HAP-1 (cell line): Measurements from ENCODE around the gene SFN.
"Not testable (repeated sequence)": the region's sequence is repeated elsewhere in the genome, so short reads cannot be mapped to it uniquely, and the experiment has no call there.

Source experiments
- DNase-seq, 2 experiments: peaks; one replicate each; pipeline ENCODE4 v3.0.0-alpha.2; 2016 to 2020; ENCODE audit warnings: low spot score in 2 of 2
- H3K27me3 ChIP-seq: fragments of 250-450 bp; sonication (Bioruptor Pico); 2 replicates; pipeline ENCODE4 v1.5.1; 2020; ENCODE audit warnings: low read depth, mild to moderate bottlenecking, moderate library complexity
- H3K36me3 ChIP-seq: fragments of 250-450 bp; sonication (Bioruptor Pico); replicated peaks from 2 replicates; pipeline ENCODE4 v1.5.1; 2020; ENCODE audit warnings: mild to moderate bottlenecking
- H3K4me1 ChIP-seq: fragments of 250-450 bp; sonication (Bioruptor Pico); 2 replicates; pipeline ENCODE4 v1.5.1; 2020; ENCODE audit warnings: mild to moderate bottlenecking
- H3K4me3 ChIP-seq: fragments of 250-450 bp; sonication (Bioruptor Pico); 2 replicates; pipeline ENCODE4 v1.5.1; 2020; ENCODE audit warnings: mild to moderate bottlenecking, moderate library complexity
- H3K9me3 ChIP-seq: fragments of 250-450 bp; sonication (Bioruptor Pico); 2 replicates; pipeline ENCODE4 v1.5.1; 2020; ENCODE audit warnings: mild to moderate bottlenecking, moderate library complexity
- in situ Hi-C: fragments of 300-500 bp; cut with MboI; formaldehyde crosslinking; loops from 3 replicates; pipeline ENCODE4 v1.14.3; 2020; ENCODE audit warnings: low sequenced_read_pairs, inconsistent platforms, mixed read lengths

The SFN gene

DNA sequence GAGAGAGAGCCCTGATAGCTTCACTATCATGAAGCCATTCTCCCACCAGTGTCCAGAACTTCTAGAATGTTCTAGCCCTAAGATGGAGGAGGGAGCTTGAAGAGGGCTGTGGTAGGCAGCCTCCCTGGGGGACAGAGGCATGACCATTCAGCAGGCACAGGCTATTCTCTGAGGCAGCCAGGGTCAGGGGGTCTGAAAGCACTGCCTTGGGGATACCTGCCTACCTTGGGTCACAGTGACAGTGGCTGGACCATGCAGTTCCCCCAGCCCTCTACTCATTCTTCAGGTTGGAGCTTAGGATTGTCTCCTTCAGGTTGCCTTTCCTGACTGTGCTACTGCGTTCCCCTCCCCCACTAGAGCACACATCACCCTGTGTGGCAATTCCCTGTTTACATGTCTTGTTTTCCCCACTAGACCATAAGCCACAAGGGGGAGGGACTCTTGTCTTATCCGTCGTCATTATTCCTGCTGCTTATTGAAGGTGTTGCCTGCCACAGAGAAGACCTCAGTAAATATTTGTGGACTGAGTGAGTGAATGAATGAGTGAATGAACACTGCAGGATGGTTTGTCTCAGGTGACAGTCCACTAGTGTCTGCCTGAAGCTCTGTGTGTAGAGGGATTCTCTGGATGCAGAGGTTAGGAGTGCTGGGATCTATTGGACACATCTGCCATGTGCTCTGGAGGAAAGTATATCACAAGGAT is 31.3 kb upstream of the SFN start:
- no peak for DNase-seq
- Histone ChIP-seq H3K4me3 (no peak overlapping the region), H3K9me3 (no peaks in the 10 kb centered on the region), H3K27me3 (no peaks in the 10 kb centered on the region), H3K36me3 (peaks cover 45% of the 10 kb centered on the region), H3K4me1 (no peaks in the 10 kb centered on the region)
- in situ Hi-C loops: no loop called here

DNA sequence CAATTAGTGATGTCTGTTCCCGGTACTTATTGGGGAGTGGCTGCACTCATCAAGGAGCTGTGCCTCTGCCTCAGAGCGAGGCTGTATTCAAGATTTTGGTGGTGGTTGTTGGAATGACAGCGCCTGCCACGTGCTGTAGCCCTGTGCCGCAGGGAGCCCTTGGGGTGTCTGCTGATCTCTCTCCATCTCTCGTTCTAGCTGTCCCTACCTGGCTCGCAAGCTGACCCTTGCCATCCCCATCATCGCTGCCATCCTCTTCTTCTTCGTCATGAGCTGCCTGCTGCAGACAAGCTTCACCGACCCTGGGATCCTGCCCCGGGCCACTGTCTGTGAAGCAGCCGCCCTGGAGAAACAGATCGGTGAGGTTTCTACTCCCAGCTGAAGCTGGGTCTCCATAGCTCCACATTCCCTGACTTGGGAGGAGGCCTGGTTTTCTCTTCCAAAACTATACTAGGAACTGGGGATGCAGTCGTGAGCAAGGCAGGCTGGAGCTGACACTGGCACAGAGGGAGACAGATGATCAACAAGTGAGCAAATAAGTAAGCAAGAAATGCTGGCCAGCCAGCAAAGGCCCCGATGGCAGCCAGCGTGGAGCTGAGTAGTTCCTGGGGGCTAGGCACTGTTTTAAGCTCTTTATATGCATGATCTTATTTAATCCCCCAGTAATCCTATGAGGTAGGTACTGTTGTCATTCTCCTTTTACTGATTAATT is 30.5 kb upstream of the SFN start:
- in situ Hi-C loops: no loop called here
- no peaks in the 10 kb centered on the region for H3K27me3 ChIP-seq
- no peak overlapping the region for H3K4me3 ChIP-seq
- no peaks in the 10 kb centered on the region for H3K9me3 ChIP-seq
- H3K4me1 ChIP-seq: no peaks in the 10 kb centered on the region
- no peak for DNase-seq
- H3K36me3 ChIP-seq: peaks cover 45% of the 10 kb centered on the region

DNA sequence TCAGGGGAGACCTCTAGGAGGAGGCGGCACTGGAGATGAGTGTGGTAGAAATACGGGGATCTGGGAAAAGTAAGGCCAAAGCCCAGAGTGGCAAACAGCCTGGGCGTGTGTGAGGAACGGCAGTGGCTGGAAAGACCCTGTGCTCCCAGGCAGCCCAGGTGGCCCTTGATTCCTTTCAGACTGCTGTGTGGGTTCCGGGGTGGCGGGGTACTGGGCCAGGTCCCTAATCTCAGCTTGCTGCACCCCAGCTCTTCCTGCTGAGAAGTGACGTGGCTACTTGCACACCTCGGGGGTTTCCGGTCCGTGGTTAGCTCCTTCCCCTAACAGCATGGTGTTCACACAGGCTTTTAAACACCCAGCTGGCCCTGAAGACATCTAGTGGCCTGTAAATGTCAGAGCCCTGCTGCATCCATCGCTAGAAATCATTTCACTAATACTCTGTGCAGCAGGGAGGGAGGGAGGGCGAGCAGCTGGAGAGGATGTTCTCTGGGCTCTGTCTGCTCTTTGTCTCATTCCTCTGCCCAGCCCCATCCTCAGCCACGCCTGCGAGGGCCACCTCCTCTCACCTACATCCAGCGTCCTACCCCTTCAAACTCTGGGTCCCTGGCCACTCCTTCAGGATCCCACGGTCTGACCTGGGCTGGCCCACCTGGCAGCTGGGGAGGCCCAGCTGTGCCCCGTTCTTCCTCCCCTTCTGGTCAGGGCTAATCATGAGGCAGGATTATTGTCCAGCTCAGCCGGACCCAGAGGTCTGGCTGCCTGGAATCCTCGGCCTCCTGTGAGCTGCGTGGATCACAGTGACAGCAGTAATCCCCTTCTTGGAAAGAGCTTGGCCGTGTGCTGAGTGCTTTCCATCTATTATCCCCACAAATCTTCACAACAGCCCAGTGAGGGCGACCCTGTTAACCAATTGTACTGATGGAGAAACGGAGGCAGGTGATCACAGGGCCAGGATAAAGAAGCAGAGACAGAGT is 29.2 kb upstream of the SFN start:
- no peaks in the 10 kb centered on the region for H3K27me3 ChIP-seq
- no peaks in the 10 kb centered on the region for H3K9me3 ChIP-seq
- peaks cover 51% of the 10 kb centered on the region for H3K36me3 ChIP-seq
- DNase-seq: no peak
- H3K4me3 ChIP-seq: no peak overlapping the region
- in situ Hi-C loops: no loop called here
- no peaks in the 10 kb centered on the region for H3K4me1 ChIP-seq

DNA sequence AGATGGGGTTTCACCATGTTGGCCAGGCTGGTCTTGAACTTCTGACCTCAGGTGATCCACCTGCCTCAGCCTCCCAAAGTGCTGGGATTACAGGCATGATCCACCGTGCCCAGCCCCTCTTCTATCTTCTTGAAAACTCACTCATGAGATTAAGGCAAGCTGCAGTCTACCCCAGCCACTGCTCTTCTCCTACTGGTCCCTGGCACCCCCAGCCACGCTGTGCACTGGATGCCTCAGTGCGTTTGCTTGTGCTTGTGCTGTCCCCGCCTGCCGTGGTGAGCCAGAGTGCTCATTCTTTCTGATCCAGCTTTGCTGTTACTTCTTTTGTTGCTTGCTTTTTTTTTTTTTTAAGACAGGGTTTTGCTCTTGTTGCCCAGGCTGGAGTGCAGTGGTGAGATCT is 25.3 kb upstream of the SFN start:
- H3K4me3 ChIP-seq, H3K4me1 ChIP-seq, H3K27me3 ChIP-seq, in situ Hi-C loops, DNase-seq, H3K9me3 ChIP-seq: not testable (repeated sequence)
- peaks cover 49% of the 10 kb centered on the region for H3K36me3 ChIP-seq

DNA sequence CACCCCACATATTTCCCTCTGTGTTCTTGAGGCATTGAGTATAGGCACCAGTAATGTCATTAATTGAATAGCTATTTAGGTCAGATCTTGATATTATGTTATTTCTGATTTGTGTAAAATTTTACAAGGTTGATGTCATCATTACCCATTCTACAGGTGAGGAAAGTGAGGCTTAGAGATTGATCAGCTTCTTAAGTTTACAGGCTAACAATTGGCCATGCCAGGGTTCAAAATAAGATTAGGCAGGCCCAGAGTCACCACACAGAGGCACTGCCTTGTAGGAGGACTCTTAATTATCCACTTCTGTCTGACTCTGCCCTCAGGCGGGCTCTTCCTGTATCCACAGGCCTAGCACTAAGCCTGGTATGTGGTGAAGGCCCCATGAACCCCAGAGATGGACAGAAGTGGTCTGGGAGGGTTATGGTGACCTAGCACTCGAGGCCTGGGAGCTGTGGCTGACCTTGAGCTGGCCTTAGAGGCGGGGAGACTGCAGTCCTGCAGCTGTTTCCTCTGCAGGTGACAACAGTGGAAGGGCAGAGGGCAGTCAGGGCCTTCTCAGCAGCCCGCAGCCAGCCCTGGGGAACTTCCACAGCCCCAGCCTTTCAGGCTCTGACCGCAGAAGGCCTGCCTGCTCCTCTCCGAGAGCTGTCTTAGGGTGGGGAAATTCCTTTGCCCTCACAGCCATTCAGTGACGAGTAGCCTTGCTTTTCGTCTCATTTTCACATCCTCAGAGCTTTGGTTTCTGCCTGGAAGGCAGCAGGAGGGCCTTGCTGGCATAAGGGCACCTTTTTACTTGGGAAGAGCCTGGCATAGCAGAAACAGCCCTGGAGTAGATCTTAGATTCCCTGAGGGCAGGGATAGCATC is 24.2 kb upstream of the SFN start:
- Histone ChIP-seq H3K36me3 (peaks cover 42% of the 10 kb centered on the region), H3K4me3 (no peak overlapping the region), H3K4me1 (no peaks in the 10 kb centered on the region), H3K9me3 (no peaks in the 10 kb centered on the region), H3K27me3 (no peaks in the 10 kb centered on the region)
- in situ Hi-C loops: no loop called here
- DNase-seq: no peak

DNA sequence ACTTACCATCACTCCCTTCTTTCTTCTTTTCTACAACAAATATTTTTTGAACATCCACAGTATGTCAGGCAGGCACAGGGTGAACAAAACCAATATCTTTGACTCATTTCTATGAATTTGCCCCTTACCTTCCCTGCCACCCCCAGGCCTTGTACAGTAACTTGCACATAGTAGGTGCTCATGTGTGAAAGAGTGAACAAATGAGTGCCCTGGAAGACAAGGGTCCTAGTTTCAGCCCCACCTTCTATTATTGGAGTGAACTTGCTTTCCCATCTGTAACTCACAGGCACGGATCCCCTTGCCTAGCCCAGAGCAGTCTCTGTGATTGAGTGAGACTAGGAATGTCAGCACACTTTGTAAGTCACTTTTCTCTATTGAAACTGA is 23.6 kb upstream of the SFN start:
- DNase-seq: no peak
- Histone ChIP-seq H3K4me1 (peaks cover 1% of the 10 kb centered on the region), H3K27me3 (no peaks in the 10 kb centered on the region), H3K4me3 (no peak overlapping the region), H3K36me3 (peaks cover 39% of the 10 kb centered on the region), H3K9me3 (no peaks in the 10 kb centered on the region)
- in situ Hi-C loops: no loop called here

DNA sequence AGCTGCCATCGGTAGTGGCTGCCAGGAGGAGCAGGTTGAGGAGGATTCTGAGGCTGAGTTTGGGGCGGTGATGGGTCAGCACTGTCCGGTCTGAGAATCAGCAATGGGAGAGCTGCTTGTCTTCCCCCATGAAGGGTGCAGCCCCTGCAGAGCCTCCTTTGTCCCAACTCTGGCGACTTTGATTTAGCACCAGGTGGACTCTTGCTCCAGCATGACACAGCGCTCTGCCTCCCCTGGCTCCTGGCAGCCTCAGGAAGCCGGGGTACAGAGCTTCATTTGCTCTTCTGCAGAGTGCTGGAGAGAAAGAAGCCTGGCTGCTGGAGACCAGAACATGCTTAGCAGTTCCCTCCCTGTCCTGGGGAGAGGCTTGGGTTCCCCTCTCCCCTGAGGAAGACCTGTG is 23.2 kb upstream of the SFN start:
- Histone ChIP-seq H3K36me3 (peaks cover 35% of the 10 kb centered on the region), H3K4me1 (peaks cover 4% of the 10 kb centered on the region), H3K9me3 (no peaks in the 10 kb centered on the region), H3K4me3 (no peak overlapping the region), H3K27me3 (no peaks in the 10 kb centered on the region)
- DNase-seq: no peak
- in situ Hi-C loops: no loop called here

DNA sequence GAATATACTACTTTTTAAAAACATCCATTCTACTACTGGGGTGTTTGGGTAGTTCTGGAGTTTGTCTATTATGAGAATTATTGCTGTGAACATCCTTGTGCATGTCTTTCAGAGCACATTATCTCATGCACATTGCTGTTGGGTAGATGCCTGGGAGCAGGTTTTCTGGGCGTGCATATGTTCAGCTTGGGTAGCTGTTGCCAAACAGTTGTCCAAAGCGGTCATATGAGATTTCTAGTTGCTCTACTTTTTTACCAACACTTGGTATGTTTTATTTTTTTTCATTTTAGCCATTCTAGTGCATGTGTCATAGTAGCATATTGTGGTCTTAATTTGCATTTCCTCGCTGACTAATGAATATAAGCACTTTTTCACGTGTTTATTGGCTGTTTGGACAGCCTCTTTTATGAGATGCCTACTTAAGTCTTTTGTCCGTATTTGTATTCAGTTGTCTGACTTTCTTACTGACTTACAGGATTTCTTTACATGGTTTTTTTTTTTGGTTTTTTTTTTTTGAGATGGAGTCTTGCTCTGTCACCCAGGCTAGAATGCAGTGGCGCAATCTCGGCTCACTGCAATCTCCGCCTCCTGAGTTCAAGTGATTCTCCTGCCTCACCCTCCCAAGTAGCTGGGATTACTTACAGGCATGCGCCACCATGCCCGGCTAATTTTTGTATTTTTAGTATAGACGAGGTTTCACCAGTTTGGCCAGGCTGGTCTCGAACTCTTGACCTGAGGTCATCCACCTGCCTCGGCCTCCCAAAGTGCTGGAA is 18.3 kb upstream of the SFN start:
- Histone ChIP-seq H3K4me1 (peaks cover 7% of the 10 kb centered on the region), H3K4me3 (no peak overlapping the region), H3K36me3 (peaks cover 37% of the 10 kb centered on the region), H3K9me3 (no peaks in the 10 kb centered on the region), H3K27me3 (no peaks in the 10 kb centered on the region)
- peak in 1 of 2 experiments; percentile 34 for DNase-seq
- in situ Hi-C loops: no loop called here

DNA sequence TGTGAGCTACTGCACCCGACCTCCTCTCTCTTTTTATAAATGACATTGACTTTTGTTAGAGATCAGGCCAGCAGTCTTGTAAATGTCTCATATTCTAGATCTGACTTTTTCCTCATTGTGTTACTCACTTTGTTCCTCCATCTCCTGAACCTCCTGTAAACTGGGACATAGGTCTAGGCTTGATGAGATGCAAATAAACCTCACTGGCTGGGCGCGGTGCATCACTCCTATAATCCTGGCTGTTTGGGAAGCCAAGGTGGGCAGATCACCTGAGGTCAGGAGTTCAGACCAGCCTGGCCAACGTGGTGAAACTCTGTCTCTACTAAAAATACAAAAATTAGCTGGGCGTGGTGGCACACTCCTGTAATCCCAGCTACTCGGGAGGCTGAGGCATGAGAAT is 15.1 kb upstream of the SFN start:
- H3K4me3 ChIP-seq, H3K27me3 ChIP-seq, in situ Hi-C loops, H3K4me1 ChIP-seq, DNase-seq, H3K9me3 ChIP-seq: not testable (repeated sequence)
- peaks cover 48% of the 10 kb centered on the region for H3K36me3 ChIP-seq

DNA sequence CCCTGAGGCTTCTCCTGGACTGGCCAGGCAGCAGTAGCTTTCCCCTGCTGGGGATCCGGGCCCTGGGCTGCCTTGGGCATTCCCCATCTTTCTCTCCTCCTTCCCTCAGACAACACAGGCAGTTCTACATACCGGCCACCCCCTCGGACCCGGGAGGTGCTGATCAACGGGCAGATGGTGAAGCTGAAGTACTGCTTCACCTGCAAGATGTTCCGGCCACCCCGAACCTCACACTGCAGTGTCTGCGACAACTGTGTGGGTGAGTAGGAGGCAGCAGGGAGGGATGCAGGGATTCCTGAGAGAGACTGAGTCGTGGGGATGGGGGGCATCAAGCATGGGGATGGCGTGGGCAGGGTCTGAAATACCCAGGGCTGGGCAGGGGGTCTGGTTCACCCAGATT is 14.4 kb upstream of the SFN start:
- H3K4me1 ChIP-seq: peaks cover 7% of the 10 kb centered on the region

DNA sequence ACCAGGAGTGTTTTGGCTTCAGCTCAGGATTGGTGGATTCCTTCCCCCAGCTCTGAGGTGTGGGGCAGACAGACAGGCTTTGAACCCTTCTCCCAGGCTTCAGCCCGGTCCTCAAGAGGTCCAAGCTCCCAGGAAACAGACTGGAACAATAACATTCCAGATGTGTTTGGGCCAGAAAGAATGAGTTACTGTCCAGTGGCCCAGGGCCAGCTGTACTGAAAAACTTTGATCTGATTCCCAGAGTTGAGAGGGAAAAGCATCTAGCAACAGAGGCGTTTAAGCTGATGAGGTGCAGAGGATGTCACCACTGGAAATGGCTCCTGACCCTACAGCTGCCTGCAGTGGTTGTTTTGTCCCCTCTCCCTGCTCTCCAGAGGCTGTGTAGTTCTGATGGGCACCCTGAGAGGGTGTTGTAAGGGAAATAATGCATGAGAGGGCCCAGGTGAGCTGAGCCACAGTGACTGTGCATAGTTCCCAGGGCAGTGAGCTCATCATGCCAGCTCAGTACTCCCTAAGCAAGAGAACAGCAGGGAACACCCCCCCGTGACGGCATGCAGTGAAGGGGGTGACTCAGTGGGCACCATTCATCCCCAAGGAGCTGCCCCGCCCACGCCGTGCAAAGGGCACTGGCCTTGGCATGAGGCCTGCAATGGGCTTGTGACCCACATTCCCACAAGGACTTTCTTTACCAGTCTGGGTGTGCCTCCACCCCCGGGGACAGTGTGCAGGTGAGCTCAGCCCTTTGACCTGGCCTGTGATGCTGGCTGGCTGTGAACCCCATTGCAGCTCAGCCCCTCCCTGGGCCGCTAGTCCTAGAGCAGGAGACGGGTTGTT is 13.8 kb upstream of the SFN start:
- Histone ChIP-seq H3K4me3 (no peak overlapping the region), H3K27me3 (no peaks in the 10 kb centered on the region), H3K9me3 (no peaks in the 10 kb centered on the region), H3K4me1 (peaks cover 7% of the 10 kb centered on the region), H3K36me3 (peaks cover 55% of the 10 kb centered on the region)
- in situ Hi-C loops: no loop called here
- no peak for DNase-seq

More for the DNA sequence above, 14.4 kb upstream of the SFN start:
- H3K4me3 ChIP-seq: no peak overlapping the region
- H3K27me3 ChIP-seq: no peaks in the 10 kb centered on the region
- no peak for DNase-seq
- in situ Hi-C loops: no loop called here
- peaks cover 54% of the 10 kb centered on the region for H3K36me3 ChIP-seq
- no peaks in the 10 kb centered on the region for H3K9me3 ChIP-seq

DNA sequence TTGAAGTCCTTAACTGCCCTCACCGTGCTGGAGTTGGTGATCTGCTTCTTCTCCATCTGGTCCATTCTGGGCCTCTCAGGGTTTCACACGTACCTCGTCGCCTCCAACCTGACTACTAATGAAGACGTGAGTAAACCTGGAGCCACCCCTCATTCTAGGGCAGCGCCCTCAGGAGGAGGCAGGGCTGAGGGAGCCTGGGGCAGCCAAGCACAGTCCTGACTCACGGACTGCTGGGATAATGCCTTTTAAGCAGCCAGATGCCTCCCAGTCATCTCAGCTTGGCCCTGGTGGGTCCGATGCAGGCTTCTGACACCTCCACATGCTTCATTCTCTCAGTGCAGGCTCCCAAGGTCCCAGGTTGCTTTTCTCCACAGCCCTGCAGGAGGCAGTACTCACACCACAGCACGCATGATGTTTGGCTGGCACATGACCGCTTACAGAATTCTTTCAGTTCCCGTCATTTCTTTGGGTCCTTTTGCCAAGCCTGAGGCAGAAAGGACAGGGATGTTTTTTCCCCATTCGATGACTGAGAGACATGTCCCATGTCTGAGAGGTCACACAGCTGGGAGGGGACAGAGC is 11.8 kb upstream of the SFN start:
- Histone ChIP-seq H3K4me3 (no peak overlapping the region), H3K9me3 (no peaks in the 10 kb centered on the region), H3K27me3 (no peaks in the 10 kb centered on the region), H3K36me3 (peaks cover 56% of the 10 kb centered on the region), H3K4me1 (no peaks in the 10 kb centered on the region)
- no peak for DNase-seq
- in situ Hi-C loops: no loop called here
